NOMO-1 treated with DMSO at 0.1 percent for 48 hours (cell line): ENCODE measurements around the gene PHAF1.

Experiments
- DNase-seq: peaks from one replicate; lab custom pipeline; 2025; ENCODE audit not compliant: unreplicated experiment; lab: John Stamatoyannopoulos, UW

The PHAF1 gene

DNA sequence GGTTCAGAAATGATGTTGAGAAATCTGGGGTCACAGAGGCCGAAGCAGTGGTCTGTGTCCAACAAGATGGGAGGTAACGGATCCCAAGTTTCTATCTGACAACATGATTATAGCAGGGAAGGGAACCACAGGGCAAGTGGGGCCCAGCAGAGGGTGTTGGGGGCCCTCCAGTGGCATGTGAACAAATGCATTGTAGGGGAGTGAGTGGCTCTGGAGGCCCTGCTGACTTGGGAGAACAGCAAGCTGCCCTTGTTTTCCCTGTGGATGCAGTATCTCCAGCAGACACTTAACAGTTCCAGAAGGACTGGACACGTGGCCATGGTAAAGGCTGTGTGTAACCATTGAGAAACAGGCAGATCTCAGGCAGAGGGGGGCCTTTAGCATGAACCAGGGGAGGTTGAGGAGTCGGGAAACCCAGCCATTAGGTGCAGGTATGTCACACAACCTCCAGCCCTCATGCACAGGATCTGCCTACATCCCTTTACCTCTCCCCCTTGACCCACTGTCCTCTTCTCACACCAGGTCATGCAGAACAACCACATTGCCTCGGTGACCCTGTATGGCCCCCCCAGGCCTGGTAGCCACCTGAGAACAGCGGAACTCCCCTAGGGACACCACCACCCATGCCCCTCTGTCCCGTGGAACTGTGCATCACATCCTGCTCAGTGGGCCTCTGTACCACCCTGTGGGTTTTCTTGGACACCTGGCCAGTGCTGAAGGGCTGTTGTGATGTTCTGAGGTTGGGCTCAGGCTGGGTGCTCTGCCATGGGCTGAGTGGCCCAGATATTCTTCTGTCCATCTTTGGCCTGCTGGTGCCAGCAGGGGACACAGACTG, 37.0 kb downstream of the PHAF1 start:
- DNase-seq: no peak

DNA sequence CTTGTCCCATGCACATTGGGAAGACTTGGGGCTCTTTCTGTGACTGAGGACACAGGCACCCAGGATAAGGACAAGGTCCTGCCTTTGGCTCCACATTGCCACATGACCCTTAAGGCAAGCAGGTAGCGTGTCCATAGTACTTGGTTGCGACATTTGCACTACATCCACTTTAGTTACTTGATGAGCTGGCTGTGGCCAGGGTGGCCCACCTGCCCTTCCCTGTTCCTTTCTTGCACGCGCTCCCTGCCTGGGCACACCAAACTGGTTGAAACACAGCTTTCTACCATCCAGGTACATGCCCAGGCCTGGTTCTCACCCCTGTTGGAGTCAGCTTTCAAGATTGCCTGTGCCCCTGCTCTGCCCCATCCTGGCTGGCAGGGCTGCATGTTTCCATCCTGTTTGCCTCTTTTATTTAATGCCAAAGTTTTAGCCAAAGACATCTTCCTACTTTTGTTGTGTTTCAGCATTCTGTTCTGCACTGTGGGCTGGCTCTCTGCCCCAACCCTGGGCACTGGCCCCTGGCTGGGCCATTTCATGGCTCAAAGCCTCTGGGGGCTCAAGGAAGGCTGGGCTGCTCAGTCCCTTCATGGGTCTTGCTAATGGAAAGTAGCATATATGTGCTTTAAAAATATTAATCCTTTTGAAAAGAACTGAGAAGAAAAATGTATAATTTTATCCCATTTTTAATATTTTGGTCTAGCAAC, 37.8 kb downstream of the PHAF1 start:
- DNase-seq: no peak

DNA sequence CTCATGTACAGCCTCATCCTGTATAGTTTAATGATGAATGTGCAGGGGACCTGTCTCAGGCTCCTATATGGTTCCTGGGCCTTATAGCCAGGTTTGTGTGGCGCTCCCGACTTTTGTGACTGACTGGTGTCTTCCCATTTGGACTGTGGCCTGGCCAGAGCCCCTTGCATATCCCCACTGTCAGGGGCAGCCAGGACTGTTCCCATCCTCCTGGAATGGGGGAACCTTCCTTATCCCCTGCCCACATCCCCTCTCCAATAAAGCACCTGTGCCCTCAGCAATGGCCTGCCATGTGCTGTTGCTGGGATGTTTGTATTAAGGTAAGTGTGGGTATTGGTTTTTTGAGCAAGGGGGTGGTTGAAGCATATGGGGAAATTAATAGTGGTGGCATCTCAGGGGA, 38.5 kb downstream of the PHAF1 start:
- DNase-seq: no peak

DNA sequence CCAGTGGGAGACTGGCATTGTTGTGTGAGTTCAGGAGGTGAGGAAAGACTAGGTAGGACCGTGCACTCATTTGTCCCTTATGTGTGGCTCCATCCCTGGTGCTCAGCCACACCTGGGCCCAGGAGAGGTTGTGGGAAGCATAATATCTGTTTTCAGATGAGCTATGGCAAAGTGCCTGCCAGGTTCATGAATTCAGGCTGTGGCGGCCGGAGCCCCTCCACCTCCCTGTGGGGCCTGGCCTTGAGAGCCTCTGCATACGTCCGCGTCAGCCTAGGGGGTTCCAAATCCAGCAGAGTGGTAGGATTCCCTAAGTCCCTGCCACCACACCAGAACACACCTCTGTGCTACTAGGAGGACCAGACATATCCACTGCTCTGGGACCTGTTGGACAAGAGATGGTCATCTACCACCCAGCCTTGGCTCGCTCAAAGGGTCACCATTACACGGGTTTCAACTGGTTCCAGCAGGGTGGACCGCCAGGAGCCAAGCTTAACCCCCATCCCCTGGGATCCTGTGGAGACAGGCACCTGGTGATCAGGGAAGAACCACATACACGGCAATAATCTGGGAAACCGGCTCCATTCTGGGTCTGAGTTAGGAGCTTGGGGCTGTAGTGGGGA, 39.0 kb downstream of the PHAF1 start:
- DNase-seq: no peak

DNA sequence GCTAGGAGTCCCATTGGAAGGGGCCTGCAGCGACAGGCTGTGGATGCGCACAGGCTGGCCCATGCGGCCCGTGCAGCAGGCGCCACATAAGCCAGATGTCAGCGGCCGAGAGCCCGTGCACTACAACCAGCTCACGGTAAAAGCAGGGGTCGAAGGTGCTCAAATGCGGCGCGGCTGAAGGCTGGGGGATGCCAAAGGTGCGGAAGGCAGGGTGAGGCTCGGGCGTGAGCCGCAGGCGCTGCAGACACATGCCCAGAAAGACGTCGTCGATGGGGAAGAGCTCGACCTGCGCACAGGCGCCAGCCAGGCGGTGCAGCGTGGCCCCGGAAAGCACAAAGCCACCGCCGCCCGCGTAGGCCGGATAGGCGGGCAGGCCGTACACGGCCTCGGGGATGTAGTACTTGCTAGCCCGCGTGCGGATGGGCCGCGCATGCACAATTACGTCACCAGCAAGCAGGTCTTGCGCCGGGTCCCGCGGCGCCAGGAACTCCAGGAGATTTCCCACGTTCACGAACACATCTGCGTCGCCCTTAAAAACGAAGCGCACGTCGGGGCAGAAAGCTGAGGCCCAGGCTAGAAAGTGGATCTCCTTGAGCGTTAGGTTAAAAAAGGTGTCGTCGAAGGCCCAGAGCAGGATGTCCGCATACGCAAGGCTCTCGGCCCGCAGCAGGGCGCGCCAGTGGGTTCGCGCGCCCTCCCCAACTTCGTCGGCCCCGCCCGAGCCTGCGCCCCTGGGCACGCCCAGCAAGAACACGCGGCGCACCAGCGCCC, 39.7 kb downstream of the PHAF1 start:
- no peak for DNase-seq

DNA sequence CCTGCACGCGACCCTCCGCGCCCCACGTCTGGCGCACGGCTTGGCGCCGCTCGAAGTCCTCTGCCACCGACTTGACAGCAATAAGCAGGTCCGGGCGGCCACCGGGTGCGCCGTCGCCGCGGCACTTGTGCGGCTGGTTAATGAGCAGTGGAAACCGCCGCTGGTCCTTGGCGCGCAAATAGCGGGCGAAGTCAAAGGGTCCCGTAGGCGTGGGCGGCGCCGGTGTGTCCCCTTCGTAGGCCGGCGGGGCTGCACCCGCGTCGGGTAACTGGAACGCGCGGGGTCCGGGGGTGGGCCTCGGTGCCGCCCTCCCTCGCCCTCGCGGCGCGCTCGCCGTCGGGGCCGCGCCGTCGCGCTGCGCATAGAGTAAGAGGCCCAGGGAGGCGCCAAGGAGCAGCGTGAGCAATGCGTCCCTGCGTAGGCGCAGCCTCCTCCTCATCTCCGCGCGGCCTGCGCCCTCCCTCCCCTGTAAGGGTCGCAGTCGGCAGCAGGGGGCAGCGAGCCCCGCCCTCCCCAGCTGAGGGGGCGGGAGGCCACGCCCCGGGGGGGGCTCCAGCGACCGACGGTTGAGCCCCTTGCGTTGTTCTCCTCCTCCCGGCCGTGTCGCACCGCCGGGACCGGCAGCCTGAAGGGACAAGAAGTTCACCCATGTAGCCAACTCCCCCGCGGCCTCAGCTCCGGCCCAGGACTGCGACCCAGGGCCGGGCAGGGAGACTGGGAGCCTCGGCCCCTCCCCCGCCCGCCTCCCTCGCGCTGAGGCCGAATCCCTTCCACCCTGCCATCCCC, 40.5 kb downstream of the PHAF1 start:
- DNase-seq: no peak

DNA sequence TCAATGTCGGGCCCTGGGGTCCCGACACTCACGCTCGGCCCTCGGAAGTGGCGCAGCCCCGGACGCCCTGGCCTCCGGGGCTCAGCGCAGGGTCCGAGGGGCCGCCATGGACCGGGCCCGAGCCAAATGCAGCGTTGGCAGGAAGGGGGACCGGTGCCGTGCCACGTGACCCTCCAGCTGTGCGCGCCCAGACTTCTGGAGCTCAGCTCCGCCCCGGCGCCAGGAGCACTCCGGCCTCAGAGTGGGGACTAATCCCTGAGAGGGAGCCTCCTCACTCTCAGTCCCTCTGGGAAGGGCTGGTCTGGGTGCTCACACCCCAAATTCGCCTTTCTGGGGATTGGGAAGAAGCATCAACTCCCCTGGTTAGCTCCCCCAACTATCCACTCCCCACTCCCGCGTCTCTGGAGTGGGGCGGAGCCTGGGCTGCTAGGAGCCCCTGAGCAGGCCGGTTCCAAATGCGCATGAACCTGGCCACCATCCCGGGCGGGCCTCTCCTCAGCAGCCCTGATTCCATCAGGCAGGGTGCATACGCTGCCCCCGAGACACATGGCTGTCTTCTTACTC, 41.2 kb downstream of the PHAF1 start, which contains the start of gene B3GNT9:
Gene B3GNT9 (minus strand): TSS at position 166 of the 564 bp plus-strand sequence. CDS start 513 bp downstream, outside the sequence.
- DNase-seq: no peak

DNA sequence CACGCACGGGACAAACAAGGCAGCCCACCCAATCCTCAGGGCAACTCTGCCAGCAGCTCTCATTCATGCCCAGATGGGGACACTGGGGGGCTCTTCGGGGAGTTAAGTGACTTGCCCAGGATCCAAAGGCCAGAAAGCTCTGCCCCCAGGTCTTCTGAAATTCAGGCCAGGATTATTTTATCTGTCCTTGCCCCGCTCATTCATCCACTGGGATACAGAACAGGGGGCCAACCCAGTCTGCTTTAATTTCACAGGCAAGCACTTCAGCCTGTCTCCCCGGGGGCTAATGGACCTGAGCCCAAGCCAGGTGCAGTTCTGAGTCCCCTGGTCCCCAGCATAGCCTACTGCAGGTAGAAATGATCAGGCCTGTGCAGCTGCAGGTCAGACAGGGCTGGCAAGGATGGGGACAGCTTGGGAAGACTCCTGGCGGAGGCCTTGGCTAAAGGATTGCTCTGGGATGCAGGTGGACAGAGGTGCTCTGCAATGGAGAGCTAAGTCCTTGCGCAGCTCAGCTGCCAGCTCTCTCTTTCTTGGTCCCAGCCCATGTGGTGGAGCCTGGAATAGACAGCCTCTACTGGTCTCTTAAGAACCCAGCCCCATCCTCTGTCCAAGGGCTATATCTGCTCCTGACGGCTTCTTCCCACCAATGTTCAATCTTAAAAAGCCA, 41.8 kb downstream of the PHAF1 start:
- DNase-seq: no peak

DNA sequence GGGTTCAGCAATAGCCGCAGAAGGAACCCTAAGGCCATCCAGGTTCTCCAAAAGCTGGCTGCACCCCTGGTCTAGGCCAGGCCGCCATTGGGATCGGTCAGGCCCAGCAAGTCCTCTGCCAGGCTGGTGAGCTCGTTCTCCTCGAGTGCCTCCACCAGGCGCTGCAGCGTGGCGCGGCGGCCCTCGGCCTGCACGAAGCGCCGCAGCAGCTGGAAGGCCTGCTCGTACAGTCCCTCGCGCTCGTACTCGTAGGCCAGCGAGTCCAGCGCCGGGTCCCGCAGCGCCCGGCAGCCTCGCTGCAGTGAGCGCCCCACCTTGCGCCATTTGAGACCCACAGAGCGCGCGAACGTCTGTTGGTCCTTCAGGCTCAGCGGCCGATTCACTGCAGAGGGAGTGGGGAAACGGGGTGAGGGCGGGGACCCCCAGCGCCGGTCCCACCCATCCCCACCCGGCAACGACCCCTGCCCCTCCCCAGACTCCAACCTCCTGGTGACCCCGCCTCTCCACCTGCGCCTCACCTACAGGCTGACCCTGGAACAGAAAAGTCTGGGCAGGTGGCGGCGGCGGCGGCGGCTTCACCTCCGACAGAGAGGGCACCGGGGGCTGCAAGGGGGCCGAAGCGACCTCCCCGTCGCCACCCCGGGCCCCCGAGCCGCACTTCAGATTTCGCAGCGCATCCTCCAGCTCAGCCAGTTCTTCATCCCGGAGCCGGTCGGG, 45.0 kb downstream of the PHAF1 start:
- no peak for DNase-seq

DNA sequence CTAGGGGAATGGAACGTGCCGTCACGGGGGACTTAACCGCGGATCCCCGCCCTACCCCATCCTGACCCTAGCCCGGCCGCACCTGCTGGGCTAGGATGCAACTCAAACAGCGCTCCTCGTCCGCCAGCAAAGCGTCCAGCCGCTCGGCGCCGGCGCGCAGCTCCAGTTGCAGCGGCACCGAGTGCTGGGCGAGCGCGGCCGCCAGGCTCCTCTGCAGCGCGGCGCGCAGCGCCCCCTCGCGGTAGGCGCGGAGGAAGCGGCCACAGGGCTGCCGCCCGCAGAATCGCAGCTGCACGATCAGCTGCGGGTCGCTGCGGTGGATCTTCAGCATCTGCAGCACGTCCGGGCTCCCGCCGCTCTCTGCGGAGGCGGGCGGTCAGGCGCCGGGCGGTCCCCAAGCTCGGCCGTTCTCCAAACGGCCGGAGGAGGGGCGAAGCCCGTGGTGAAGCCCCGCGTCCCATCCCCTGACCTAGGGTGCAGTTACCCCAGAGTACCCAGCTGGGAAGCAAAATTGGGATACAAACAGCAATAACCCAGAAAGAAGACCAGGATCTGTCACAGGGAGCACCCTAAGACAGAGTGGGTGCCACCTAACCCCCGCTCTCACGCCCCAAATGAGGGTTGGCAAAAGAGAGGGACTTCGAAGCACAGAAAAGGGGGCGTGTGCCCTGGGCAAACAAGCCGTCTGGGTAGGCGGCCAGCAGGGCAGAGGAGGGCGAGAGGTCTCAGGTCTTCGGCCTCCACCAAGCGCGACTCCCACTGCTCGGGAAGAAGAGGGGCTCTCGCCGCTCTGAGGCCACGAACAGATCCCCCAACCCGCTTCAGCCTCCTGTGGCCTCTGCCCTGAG, 45.8 kb downstream of the PHAF1 start:
- DNase-seq: peak; percentile 57

DNA sequence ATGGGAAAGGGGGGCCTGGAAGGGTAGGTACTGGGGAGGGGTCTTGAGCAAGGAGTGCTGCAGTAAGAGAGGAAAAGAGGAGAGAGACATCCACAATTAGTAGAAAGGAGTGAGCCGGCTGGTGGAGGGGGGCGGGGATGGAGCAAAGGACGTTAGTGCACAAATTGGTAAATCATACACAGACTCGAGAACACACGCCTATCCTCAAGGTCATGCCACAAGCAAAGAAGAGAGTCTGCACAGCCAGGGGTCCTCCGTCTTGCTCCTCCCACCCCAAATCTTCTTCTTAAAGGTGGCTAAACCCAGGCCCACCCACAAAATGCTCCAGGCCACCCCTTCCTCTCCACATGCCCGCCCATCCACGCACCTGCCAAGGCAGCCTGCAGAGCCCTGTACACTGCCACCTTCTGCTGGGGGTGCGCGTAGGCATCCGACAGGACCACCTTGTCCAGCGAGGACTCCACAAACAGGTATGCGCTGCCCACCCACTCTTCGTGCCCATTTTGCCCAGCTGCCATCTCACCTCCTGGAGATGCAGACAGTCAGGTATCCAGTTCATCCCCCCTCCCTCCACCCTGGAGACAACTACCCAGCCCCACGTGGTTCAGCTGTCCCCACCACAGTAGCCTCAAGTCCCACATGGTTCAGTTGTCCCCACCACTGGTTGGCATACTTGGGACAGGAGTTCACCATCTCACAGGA, 46.6 kb downstream of the PHAF1 start:
- no peak for DNase-seq

DNA sequence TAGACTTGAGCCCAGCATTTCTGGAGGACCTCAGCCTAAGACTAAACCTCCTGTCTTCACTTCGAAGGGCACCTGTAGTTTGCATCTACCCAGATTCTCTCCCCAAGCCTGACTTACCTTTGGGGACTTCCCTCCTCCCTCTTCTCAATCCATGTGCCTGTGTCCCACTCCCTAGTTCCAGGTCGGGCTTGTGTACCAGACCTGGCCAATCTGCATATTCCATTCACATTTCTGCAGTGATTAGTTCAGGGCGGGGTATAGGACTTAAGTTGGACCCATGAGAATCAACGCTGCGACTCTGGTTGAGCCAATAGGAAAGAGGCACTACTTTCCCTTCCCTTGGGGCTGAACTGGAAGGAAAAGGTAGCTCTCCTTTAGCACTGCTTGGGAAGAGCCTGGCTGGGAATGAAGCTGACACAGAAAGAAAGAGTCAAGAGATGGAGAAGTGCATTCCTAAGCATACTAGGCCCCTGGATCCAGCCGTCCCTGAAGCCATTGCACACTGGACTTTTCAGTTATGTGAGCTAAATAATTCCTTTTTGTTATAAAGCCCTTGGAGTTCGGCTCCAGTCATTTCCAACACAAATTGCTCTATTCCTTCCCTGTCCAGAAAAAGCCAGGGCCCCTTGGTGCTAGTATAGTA, 47.5 kb downstream of the PHAF1 start:
- DNase-seq: no peak

DNA sequence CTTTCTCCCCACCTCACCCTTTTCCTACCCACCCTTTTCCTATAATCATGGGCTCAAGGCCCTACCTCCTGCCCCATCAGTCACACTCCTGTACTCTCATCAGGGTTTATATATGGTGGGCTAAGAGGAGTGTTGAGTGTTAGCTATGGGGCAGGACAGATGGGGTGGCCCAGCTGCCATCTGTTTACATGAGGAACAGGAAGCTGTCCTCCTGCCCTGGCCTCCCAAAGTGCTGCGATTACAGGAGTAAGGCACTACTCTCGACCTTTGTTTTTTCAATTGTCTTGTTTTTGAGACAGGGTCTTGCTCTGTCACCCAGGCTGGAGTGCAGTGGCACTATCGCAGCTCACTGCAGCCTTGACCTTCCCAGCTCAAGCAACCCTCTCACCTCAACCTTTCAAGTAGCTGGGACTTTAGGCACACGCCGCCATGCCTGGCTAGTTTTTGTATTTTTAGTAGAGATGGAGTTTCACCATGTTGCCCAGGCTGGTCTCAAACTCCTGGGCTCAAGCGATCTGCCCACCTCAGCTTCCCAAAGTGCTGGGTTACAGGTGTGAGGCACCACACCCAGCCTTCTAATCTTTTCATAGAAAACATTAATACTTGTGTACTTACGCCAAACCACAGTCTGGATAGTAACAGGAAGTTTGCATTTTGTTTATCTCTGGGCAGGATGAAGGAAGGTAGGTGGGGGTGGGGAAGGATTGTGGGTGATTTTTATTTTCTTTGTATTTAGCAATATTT, 48.3 kb downstream of the PHAF1 start:
- no peak for DNase-seq

DNA sequence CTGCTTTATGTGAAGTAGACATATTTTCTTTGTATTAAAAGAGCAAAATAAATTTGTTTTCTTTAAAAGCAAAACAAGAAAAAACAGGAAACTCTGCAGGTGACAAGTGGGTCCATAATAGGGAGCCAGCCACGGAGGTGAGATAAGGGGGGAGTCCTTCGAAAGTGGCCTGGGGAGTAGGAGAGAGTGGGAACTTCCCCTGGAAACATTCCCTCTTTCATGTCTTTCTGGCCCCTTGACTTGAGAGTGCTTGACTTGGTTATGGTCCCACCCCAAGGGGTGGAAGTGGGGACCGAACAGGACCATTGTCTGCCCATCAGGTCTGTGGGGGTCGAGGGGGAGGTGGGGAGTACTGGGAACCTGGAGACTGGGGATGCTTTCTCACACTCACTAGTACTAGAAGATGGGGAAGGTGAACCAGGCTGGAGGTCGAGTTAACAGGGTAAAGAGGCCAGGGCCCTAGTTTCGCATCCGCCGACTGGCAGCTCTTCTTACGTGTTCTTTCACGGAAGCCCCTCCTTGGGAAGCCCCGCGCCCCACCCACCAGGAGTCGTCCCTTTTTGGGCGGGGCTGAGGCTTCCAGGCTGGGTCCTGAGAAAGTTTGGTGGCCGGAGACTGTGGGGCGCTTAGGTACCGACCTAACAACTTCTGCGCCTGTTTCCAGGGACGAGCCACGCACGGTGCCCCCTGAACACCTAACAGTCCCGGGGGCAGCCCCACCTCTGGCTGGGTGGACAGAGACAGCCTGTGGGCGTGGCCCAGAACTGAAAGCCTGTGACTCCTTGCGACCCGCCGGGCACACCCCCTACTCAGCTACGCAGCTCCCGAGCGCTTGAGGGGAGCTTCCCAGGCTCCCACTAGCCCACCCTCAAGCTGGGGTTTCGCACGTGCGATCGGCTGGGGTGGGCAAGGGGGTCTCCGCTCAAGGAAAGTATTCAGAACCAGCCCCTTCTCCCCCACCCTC, 49.2 kb downstream of the PHAF1 start:
- peak; percentile 63 for DNase-seq

DNA sequence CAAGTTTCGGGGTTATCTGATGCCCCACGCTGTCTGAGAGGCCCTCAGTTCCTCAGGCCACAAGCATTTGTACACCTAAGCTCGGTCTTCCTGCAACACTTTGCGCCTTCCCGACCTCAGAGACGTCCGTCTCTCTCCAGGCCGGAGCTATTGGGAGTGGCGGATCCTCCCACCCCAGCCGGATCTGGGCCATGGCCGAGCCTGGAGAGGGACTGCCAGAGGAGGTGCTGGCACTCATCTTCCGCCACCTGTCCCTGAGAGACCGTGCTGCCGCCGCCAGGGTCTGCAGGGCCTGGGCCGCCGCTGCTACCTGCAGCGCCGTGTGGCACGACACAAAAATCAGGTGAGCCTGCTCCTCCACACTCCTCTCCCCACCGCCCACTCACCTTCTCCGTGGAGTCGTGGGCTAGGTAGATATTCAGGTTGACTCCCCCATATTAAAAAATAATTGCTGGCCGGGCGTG, 51.9 kb downstream of the PHAF1 start:
- DNase-seq: no peak
